GDM1 (cell line): ENCODE data around the gene TCP11X2.
"Not testable (repeated sequence)": the region's sequence is repeated elsewhere in the genome, so short reads cannot be mapped to it uniquely, and the experiment has no call there.

Experiments
- DNase-seq: peaks from one replicate; lab custom pipeline; 2025; lab: John Stamatoyannopoulos, UW

Gene TCP11X2

DNA sequence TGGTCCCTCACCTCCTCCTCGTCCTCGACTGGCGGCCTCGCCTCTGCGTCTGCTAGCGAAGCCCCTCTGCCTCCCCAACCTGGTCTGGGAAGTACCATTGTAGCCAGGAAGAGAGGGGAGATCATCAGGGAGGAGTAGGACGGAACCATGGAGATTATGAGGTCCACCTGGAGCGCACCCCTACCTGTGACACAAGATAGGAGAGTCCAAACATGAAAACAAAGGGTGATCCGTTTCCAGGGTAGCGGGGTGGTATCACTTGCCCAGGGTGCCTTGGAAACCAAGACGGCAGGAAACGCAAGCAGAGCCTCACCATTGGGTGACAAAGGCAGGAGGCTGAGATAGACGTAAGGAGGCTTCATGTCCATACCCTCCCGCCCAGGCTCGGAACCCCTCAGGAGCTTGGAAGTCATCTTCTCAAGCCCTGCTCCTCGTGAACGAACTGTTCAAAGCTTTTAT lies at the start of gene TCP11X2:
TSS of gene TCP11X2 (minus strand) at position 51 of the 459 bp plus-strand sequence.
- not testable (repeated sequence) for DNase-seq

- no peak for DNase-seq
Measured at GRCh38 chrX:102517326-102517725, 45.7 kb upstream of the TCP11X2 start.

DNA sequence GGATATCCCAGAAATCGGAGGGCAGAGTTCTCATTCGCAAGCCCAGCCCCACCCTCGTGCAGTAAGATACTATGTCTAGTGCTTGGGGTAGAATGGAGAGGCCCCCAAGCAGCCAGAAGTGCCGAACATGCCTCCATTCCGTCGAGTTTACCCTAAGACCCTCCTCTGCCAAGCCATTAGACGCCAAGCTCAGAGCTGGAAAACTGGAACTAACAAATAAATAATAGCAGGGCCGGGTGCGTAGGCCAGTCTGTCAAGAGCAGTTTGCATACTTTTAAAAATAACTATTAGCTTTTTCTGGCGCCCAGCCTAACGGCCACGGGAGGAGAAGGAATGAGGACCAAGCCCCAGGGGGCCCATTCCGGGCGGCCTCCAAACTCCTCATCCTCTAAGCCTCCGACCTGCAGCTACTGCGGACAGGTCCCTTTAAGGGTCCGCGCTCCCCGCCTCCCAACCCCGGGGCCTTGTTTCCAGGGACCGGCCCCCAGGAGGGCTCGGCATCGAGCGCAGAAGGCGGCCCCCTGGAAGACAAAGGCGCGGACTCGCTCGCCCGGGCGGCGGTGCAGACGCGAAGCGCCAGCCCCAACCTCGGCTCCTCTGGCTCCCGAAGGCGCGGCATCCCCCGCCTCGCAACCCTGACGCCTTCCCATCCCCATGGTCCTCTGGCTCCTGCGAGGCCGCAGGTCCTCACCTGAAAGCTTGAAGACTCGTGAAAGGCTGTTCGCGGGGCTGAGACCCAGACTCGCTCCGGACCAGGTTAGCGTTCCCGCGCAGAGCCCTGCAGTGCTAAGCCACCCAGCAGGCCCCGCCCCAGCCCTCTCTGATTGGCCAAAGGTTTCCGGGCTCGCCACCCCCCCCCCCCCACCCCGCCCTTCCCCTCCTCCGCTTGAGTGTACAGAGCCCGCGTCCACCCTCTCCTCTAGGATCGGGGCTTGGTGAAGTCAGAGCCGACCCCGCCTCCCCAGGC lies 44.6 kb upstream of the TCP11X2 start, which contains the start of gene TMSB15A:
TSS of gene TMSB15A (minus strand) at position 765 of the 967 bp plus-strand sequence.
- no peak for DNase-seq

GRCh38 chrX:102514536-102514935 lies 42.9 kb upstream of the TCP11X2 start:
- no peak for DNase-seq

DNA sequence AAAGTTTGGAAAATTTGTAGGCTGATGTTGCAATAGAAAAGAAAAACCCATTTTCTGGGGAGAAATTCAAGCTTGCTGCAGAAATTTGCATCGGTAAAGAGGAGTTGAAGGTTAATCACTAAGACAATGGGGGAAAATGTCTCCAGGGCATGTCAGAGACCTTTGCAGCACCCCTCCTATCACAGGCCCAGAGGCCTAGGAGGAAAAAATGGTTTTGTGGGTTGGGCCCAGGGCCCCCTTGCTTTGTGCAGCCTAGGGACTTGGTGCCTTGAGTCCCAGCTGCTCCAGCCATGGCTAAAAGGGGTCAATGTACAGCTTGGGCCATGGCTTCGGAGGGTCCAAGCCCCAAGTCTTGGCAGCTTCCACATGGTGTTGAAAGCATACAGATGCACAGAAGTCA lies 27.1 kb upstream of the TCP11X2 start:
- DNase-seq, result no peak

GRCh38 chrX:102491766-102492165 lies 20.2 kb upstream of the TCP11X2 start:
- DNase-seq, result no peak

- DNase-seq, result not testable (repeated sequence)
Measured at GRCh38 chrX:102478765-102479164, 7.2 kb upstream of the TCP11X2 start.

- not testable (repeated sequence) for DNase-seq
Measured at GRCh38 chrX:102470215-102470614, 1.4 kb downstream of the TCP11X2 start.

DNA sequence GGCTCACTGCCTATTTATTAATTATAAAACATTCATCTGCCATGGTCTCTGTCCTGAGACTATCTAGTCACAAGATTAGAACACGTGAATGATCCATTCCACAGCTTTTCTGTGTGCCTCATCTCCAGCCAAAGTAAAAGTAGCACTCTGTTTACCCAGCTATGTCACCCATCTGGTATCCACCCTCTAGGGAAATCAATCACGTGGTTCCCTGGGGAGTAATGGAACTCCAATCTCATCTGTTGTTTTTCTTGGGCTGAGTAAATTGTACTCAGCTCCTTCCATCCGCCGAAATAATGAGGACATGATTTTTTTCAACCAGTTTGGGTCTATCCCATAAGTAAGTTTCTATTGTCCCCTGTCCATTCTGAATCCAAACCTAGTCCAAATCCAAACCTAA lies 13.0 kb downstream of the TCP11X2 start:
- not testable (repeated sequence) for DNase-seq

GRCh38 chrX:102439908-102440307 lies 31.7 kb downstream of the TCP11X2 start, which contains the start of gene NXF2B:
Gene NXF2B (minus strand): TSS chrX:102440008. CDS start chrX:102380036, 59,972 bp downstream.
- DNase-seq, result not testable (repeated sequence)

- DNase-seq, result not testable (repeated sequence)
Measured at GRCh38 chrX:102414493-102414892, 57.1 kb downstream of the TCP11X2 start.
